H1 (cell line): ENCODE results near the gene UROS. TPM values are rescaled to one million over a fixed set of nuclear protein-coding genes. Genes with fewer than 3 reads are reported as not detected.

Experiments used
- ATF2 ChIP-seq: IDR thresholded peaks from 2 replicates; pipeline ENCODE4 v1.6.1; 2012; ENCODE audit warnings: low read length, inconsistent platforms
- CREB1 ChIP-seq: IDR thresholded peaks from 2 replicates; pipeline ENCODE4 v1.6.1; 2012; ENCODE audit warnings: inconsistent platforms
- RFX5 ChIP-seq: IDR thresholded peaks from 2 replicates; pipeline ENCODE4 v1.6.1; 2011; ENCODE audit warnings: low read depth, low read length, improper control_type of control experiment, borderline replicate concordance
- RXRA ChIP-seq: IDR thresholded peaks from 2 replicates; pipeline ENCODE4 v1.6.1; 2011; ENCODE audit warnings: low read depth, mild to moderate bottlenecking, low read length, moderate library complexity; ENCODE audit not compliant: insufficient read depth
- TAF7 ChIP-seq: optimal IDR thresholded peaks from 2 replicates; pipeline ENCODE3; 2011; ENCODE audit warnings: low read depth, mild to moderate bottlenecking, inconsistent platforms, low read length, moderate library complexity, borderline replicate concordance
- TCF12 ChIP-seq: IDR thresholded peaks from 2 replicates; pipeline ENCODE4 v1.6.1; 2011; ENCODE audit warnings: low read depth, mild to moderate bottlenecking, low read length
- USF2 ChIP-seq: IDR thresholded peaks from 2 replicates; pipeline ENCODE4 v1.6.1; 2011; ENCODE audit warnings: low read length, improper control_type of control experiment
- polyA plus RNA-seq, 7 experiments: library from polyadenylated mRNA; depleted of rRNA in 3 of 7; stranded (reverse) in 5 of 7; unstranded in 2 of 7; fragments of >200 nt in 5 of 7; fragments of 200-250 nt in 2 of 7; gene quantifications; 1 replicate in 5 of 7; 2 replicates in 1 of 7; 4 replicates in 1 of 7; pipeline versions ENCODE4 v1.2.1 to v1.2.3, GENCODE V29; 2011 to 2013; ENCODE audit warnings: missing spikeins in 2 of 7, mixed read lengths in 2 of 7
- total RNA-seq: library from RNA; stranded (reverse); fragmentation: NEBNext Ultra II Directional; extraction: Animal tissue kit (Norgen Biotek cat#: 25700); gene quantifications from 2 replicates; pipeline ENCODE4 v1.2.1, GENCODE V29; 2021

Gene UROS
- total and polyA plus RNA-seq, 2 of the 8 experiments (the other 6 are each of a cell fraction or from before 2014, with no cell fraction given): 45.6 to 58.0 TPM

- no peak for TF ChIP-seq ATF2
- no peak for TF ChIP-seq TCF12
- no peak for TF ChIP-seq USF2
- TF ChIP-seq TAF7: no peak
- TF ChIP-seq RXRA: no peak
- no peak for TF ChIP-seq RFX5
- no peak for TF ChIP-seq CREB1
- TF ChIP-seq, all 59 proteins: peak for 0
Measured at GRCh38 chr10:125865120-125865519, 42.1 kb upstream of the UROS start (continued).
